Loucy (cell line): ENCODE results near the gene GLOD4.

Source experiments
- H2AFZ ChIP-seq: fragments of 200-600 bp; sonication (generic); 2 replicates; pipeline ENCODE4 v1.6.0; 2016; ENCODE audit warnings: antibody characterized with exemption, mild to moderate bottlenecking, low read length, moderate library complexity
- H3F3A ChIP-seq: fragments of 200-600 bp; 2 replicates; pipeline ENCODE4 v1.6.0; 2016; ENCODE audit warnings: antibody characterized with exemption, low read depth, mild to moderate bottlenecking
- H3K27me3 ChIP-seq: fragments of 200-600 bp; sonication (generic); 2 replicates; pipeline ENCODE4 v1.6.1; 2014; ENCODE audit warnings: low read length, mild to moderate bottlenecking; ENCODE audit not compliant: insufficient read depth, poor library complexity, severe bottlenecking
- H3K36me3 ChIP-seq: fragments of 200-600 bp; sonication (generic); 2 replicates; pipeline ENCODE4 v1.6.1; 2016; ENCODE audit warnings: low read length; ENCODE audit not compliant: insufficient read depth
- H3K4me1 ChIP-seq: fragments of 200-600 bp; sonication (generic); 2 replicates; pipeline ENCODE4 v1.5.1; 2014; ENCODE audit warnings: low read length, mild to moderate bottlenecking; ENCODE audit not compliant: insufficient read depth, poor library complexity, severe bottlenecking
- H3K4me2 ChIP-seq: fragments of 200-600 bp; sonication (generic); 2 replicates; pipeline ENCODE4 v1.6.0; 2014; ENCODE audit warnings: antibody characterized with exemption, low read length, low read depth, mild to moderate bottlenecking; ENCODE audit not compliant: poor library complexity, severe bottlenecking
- H3K4me3 ChIP-seq: fragments of 200-600 bp; sonication (generic); 2 replicates; pipeline ENCODE4 v1.5.1; 2014; ENCODE audit warnings: low read length, mild to moderate bottlenecking, mixed read lengths; ENCODE audit not compliant: poor library complexity, severe bottlenecking
- H3K79me2 ChIP-seq: fragments of 200-600 bp; sonication (generic); 2 replicates; pipeline ENCODE4 v1.6.1; 2014; ENCODE audit warnings: low read length; ENCODE audit not compliant: insufficient read depth
- H3K9ac ChIP-seq: fragments of 200-600 bp; sonication (generic); 2 replicates; pipeline ENCODE4 v1.6.0; 2014; ENCODE audit warnings: mild to moderate bottlenecking, low read depth, low read length, moderate library complexity; ENCODE audit not compliant: poor library complexity, severe bottlenecking
- H3K9me2 ChIP-seq: fragments of 200-600 bp; sonication (generic); replicated peaks from 2 replicates; pipeline ENCODE4 v1.6.1; 2016; ENCODE audit warnings: low read depth, low read length, mixed read lengths
- H3K9me3 ChIP-seq: fragments of 200-600 bp; sonication (generic); 2 replicates; pipeline ENCODE4 v1.6.1; 2014; ENCODE audit warnings: mild to moderate bottlenecking, antibody characterized with exemption, low read length, low read depth; ENCODE audit not compliant: insufficient read depth
- H4K20me1 ChIP-seq: fragments of 200-600 bp; sonication (generic); 2 replicates; pipeline ENCODE4 v1.6.0; 2014; ENCODE audit warnings: antibody characterized with exemption, low read length, mild to moderate bottlenecking; ENCODE audit not compliant: insufficient read depth, poor library complexity, severe bottlenecking
- EZH2phosphoT487 ChIP-seq: fragments of 200-600 bp; IDR thresholded peaks from 2 replicates; pipeline ENCODE4 v1.6.1; 2018; ENCODE audit warnings: antibody characterized with exemption, mild to moderate bottlenecking, moderate library complexity, borderline replicate concordance
- TF ChIP-seq, protein P1 (sequence below): fragments of 200-600 bp; sonication (generic); conservative IDR thresholded peaks from 2 replicates; pipeline ENCODE4 v1.5.1; 2014; ENCODE audit warnings: mild to moderate bottlenecking, antibody characterized with exemption, low read length

GLOD4 gene

GRCh38 chr17:784143-784542 is 2.1 kb upstream of the GLOD4 start:
- H3K4me3 ChIP-seq: peak overlapping the region; percentile 96
- H3K9ac ChIP-seq: peak overlapping the region; percentile 88

DNA sequence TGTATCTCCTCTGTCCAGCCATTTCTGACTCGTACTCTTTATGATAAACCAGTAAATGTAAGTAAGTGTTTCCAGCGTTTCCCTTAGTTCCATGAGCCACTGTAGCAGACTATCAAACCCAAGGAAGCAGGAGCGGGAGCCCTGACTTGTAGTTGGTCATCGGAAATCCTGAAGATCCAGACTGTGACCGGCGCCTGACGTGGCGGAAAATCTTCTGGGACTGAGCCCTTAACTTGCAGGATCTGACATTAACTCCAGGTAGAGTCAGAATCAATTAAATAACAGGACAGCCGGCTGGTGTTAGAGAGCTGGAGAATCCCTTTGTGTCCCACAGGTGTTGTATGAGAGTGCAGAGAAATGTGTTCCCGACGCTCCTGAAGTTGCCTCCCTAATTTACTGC is 4.0 kb downstream of the GLOD4 start:
- no peak overlapping the region for H3K4me3 ChIP-seq
- peaks cover 22% of the 10 kb centered on the region; the same call in 1 of the 2 replicates for H3K36me3 ChIP-seq
- no peaks in the 10 kb centered on the region for H3K9me2 ChIP-seq
- no peak overlapping the region for H2AFZ ChIP-seq
- H4K20me1 ChIP-seq: no peaks in the 10 kb centered on the region
- no peaks in the 10 kb centered on the region for H3K9me3 ChIP-seq
- H3K4me2 ChIP-seq: no peak overlapping the region
- TF ChIP-seq, protein P1, sequence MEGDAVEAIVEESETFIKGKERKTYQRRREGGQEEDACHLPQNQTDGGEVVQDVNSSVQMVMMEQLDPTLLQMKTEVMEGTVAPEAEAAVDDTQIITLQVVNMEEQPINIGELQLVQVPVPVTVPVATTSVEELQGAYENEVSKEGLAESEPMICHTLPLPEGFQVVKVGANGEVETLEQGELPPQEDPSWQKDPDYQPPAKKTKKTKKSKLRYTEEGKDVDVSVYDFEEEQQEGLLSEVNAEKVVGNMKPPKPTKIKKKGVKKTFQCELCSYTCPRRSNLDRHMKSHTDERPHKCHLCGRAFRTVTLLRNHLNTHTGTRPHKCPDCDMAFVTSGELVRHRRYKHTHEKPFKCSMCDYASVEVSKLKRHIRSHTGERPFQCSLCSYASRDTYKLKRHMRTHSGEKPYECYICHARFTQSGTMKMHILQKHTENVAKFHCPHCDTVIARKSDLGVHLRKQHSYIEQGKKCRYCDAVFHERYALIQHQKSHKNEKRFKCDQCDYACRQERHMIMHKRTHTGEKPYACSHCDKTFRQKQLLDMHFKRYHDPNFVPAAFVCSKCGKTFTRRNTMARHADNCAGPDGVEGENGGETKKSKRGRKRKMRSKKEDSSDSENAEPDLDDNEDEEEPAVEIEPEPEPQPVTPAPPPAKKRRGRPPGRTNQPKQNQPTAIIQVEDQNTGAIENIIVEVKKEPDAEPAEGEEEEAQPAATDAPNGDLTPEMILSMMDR: no peak
- no peak for TF ChIP-seq EZH2phosphoT487
- H3F3A ChIP-seq: no peaks in the 10 kb centered on the region
- no peak overlapping the region for H3K9ac ChIP-seq
- H3K4me1 ChIP-seq: peaks cover 12% of the 10 kb centered on the region
- peaks cover 37% of the 10 kb centered on the region for H3K79me2 ChIP-seq
- H3K27me3 ChIP-seq: no peaks in the 10 kb centered on the region

More at GRCh38 chr17:784143-784542, 2.1 kb upstream of the GLOD4 start:
- H3K79me2 ChIP-seq: peaks cover 51% of the 10 kb centered on the region
- no peaks in the 10 kb centered on the region for H3F3A ChIP-seq
- no peaks in the 10 kb centered on the region for H3K9me3 ChIP-seq
- TF ChIP-seq, protein P1: no peak
- no peak for TF ChIP-seq EZH2phosphoT487
- no peaks in the 10 kb centered on the region for H3K27me3 ChIP-seq
- H2AFZ ChIP-seq: no peak overlapping the region
- H3K4me1 ChIP-seq: peaks cover 27% of the 10 kb centered on the region
- peaks cover 8% of the 10 kb centered on the region; the same call in 1 of the 2 replicates for H3K36me3 ChIP-seq
- H4K20me1 ChIP-seq: peaks cover 4% of the 10 kb centered on the region
- peak overlapping the region; percentile 86 for H3K4me2 ChIP-seq
- no peaks in the 10 kb centered on the region for H3K9me2 ChIP-seq

DNA sequence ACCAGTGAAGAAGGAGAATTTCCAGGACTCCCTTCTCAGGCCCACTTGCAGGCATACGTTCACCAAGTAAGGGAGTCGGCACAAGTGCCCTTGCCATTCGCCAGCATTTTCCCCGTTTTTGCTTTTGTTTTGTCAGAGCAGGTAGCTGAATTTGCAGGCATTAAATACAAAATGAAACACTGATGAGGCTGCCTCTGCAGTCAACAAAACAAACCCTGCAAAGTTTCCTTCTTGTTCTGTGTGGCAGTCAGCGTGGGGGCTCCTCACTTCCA is 7.8 kb downstream of the GLOD4 start:
- H3K4me3 ChIP-seq: no peak overlapping the region
- peaks cover 3% of the 10 kb centered on the region for H3K4me1 ChIP-seq
- H3K27me3 ChIP-seq: no peaks in the 10 kb centered on the region
- no peak overlapping the region for H3K9ac ChIP-seq
- H4K20me1 ChIP-seq: no peaks in the 10 kb centered on the region
- H3K79me2 ChIP-seq: peaks cover 6% of the 10 kb centered on the region; the same call in 1 of the 2 replicates
- no peaks in the 10 kb centered on the region for H3F3A ChIP-seq
- no peak overlapping the region for H2AFZ ChIP-seq
- H3K4me2 ChIP-seq: peak overlapping the region; percentile 12
- H3K9me3 ChIP-seq: no peaks in the 10 kb centered on the region
- TF ChIP-seq, protein P1: no peak
- no peak for TF ChIP-seq EZH2phosphoT487
- H3K36me3 ChIP-seq: peaks cover 45% of the 10 kb centered on the region
- H3K9me2 ChIP-seq: no peaks in the 10 kb centered on the region
